A673 (cell line): Measurements from ENCODE around the gene BCL2. TPM values are rescaled to one million over a fixed set of nuclear protein-coding genes. Genes with fewer than 3 reads are reported as not detected.

Experiments
- BruUV-seq: library from RNA; stranded (reverse); fragments of 400-500 nt; replicated peaks from 2 replicates; lab custom pipeline; 2021; lab: Mats Ljungman, UMichigan
- CTCF ChIA-PET: fragments of 300-600 bp; sonication (Branson Sonifier 250); formaldehyde crosslinking; loops from one replicate; lab custom pipeline; 2022; ENCODE audit warnings: antibody characterized with exemption; lab: Charles Lee
- POLR2A ChIA-PET: fragments of 300-600 bp; sonication (Branson Sonifier 250); formaldehyde crosslinking; loops from one replicate; lab custom pipeline; 2022; ENCODE audit warnings: antibody characterized with exemption; ENCODE audit not compliant: low non-redundant PET; lab: Charles Lee
- DNase-seq: peaks from one replicate; pipeline ENCODE4 v3.0.0-alpha.2; 2015; ENCODE audit warnings: low spot score
- H3K27ac ChIP-seq: fragments of 200-600 bp; sonication (generic); 2 replicates; pipeline ENCODE4 v1.5.1; 2016; ENCODE audit warnings: mixed run types, low read depth, mild to moderate bottlenecking, mixed read lengths, antibody characterized with exemption, low read length; ENCODE audit not compliant: poor library complexity, severe bottlenecking
- H3K27me3 ChIP-seq: fragments of 200-600 bp; sonication (generic); replicated peaks from 2 replicates; pipeline ENCODE4 v1.6.1; 2017; ENCODE audit warnings: mixed run types, low read depth, mild to moderate bottlenecking, mixed read lengths, antibody characterized with exemption, low read length; ENCODE audit not compliant: insufficient read depth, poor library complexity
- H3K36me3 ChIP-seq: fragments of 200-600 bp; sonication (generic); 2 replicates; pipeline ENCODE4 v1.6.1; 2016; ENCODE audit warnings: mixed run types, mild to moderate bottlenecking, mixed read lengths, antibody characterized with exemption, low read length; ENCODE audit not compliant: insufficient read depth, poor library complexity, severe bottlenecking
- H3K4me1 ChIP-seq: fragments of 200-600 bp; sonication (generic); 2 replicates; pipeline ENCODE4 v1.6.1; 2017; ENCODE audit warnings: mixed run types, mild to moderate bottlenecking, mixed read lengths, antibody characterized with exemption, low read length; ENCODE audit not compliant: insufficient read depth, poor library complexity, severe bottlenecking
- H3K4me3 ChIP-seq: fragments of 200-600 bp; sonication (generic); 2 replicates; pipeline ENCODE4 v1.5.1; 2016; ENCODE audit warnings: low read depth, mixed run types, mild to moderate bottlenecking, mixed read lengths, low read length; ENCODE audit not compliant: poor library complexity, severe bottlenecking
- H3K9me3 ChIP-seq: fragments of 200-600 bp; sonication (generic); 2 replicates; pipeline ENCODE4 v1.6.1; 2016; ENCODE audit warnings: mixed run types, low read depth, mild to moderate bottlenecking, mixed read lengths, antibody characterized with exemption, low read length; ENCODE audit not compliant: poor library complexity, severe bottlenecking
- CTCF ChIP-seq: fragments of 300-800, 200-600 bp; sonication (generic); conservative IDR thresholded peaks from 2 replicates; pipeline ENCODE4 v1.5.1; 2017; ENCODE audit warnings: low read depth, mild to moderate bottlenecking, antibody characterized with exemption, low read length, moderate library complexity, mixed read lengths
- EZH2 ChIP-seq: fragments of 200-600 bp; sonication (generic); IDR thresholded peaks from 2 replicates; pipeline ENCODE4 v1.6.1; 2017; ENCODE audit warnings: borderline replicate concordance, low read depth, mild to moderate bottlenecking, mixed read lengths, antibody characterized with exemption, low read length; ENCODE audit not compliant: poor library complexity, severe bottlenecking
- intact Hi-C: fragments of 100-400 bp; cut with micrococcal nuclease; formaldehyde crosslinking; loops from one replicate; pipeline ENCODE4 v1.10.0; 2022; ENCODE audit not compliant: unreplicated experiment
- total RNA-seq: library from RNA; stranded (reverse); gene quantifications from 2 replicates; pipeline ENCODE4 v1.2.3, GENCODE V29; 2021

Gene BCL2
- total RNA-seq, 1 experiment from 2014 or later, result 24.9 TPM

- H3K9me3 ChIP-seq, result no peaks in the 10 kb centered on the region
- ChIA-PET CTCF (interaction anchor here (1.0 to 2.2 kb wide), 4 partner anchors 122 to 301 kb away, joined by 3 to 10 read pairs (median 3); no protein-coding TSS in a partner anchor), POLR2A (no interaction called here)
- H3K27me3 ChIP-seq, result no peaks in the 10 kb centered on the region
- H3K36me3 ChIP-seq, result no peaks in the 10 kb centered on the region
- peaks cover 20% of the 10 kb centered on the region for H3K4me1 ChIP-seq
- peak overlapping the region; percentile 74 for H3K4me3 ChIP-seq
- TF ChIP-seq CTCF (no peak), EZH2 (no peak)
- no TSS peak for BruUV-seq
- DNase-seq, result no peak
- intact Hi-C loops, result loop anchor here (2.0 kb wide), 1 partner anchor 187 kb away; no protein-coding TSS in a partner anchor
- no peak overlapping the region for H3K27ac ChIP-seq
These were observed 2.0 kb downstream of the BCL2 start for GRCh38 chr18:63317556-63317946.

GRCh38 chr18:63316612-63317555, 2.7 kb downstream of the BCL2 start:
- Histone ChIP-seq H3K4me3 (peak overlapping the region; percentile 74), H3K9me3 (no peaks in the 10 kb centered on the region), H3K36me3 (no peaks in the 10 kb centered on the region), H3K27ac (no peak overlapping the region), H3K27me3 (no peaks in the 10 kb centered on the region), H3K4me1 (peaks cover 14% of the 10 kb centered on the region)
- POLR2A ChIA-PET, result interaction anchor here (0.6 kb wide), 1 partner anchor 265 kb away, joined by 3 read pairs; no protein-coding TSS in a partner anchor
- intact Hi-C loops, result loop anchor here (2.0 kb wide), 1 partner anchor 186 kb away; no protein-coding TSS in a partner anchor
- BruUV-seq, result no TSS peak
- CTCF ChIA-PET, result interaction anchor here (2.2 kb wide), 1 partner anchor 301 kb away, joined by 10 read pairs; no protein-coding TSS in a partner anchor
- DNase-seq, result peak; percentile 73
- no peak for TF ChIP-seq EZH2
- TF ChIP-seq CTCF, result no peak

- ChIA-PET CTCF (no interaction called here), POLR2A (no interaction called here)
- H3K36me3 ChIP-seq, result no peaks in the 10 kb centered on the region
- peaks cover 17% of the 10 kb centered on the region for H3K4me1 ChIP-seq
- intact Hi-C loops, result loop anchor here (2.0 kb wide), 1 partner anchor 185 kb away; no protein-coding TSS in a partner anchor
- H3K27ac ChIP-seq, result no peak overlapping the region
- BruUV-seq, result no TSS peak
- TF ChIP-seq CTCF, result no peak
- TF ChIP-seq EZH2, result no peak
- H3K27me3 ChIP-seq, result no peaks in the 10 kb centered on the region
- peak overlapping the region; percentile 74 for H3K4me3 ChIP-seq
- DNase-seq, result no peak
- H3K9me3 ChIP-seq, result no peaks in the 10 kb centered on the region
These were observed 3.7 kb downstream of the BCL2 start for GRCh38 chr18:63315876-63316275.
